HepG2 (cell line): Measurements from ENCODE around the gene SLF1. TPM values are rescaled to one million over a fixed set of nuclear protein-coding genes. Genes with fewer than 3 reads are reported as not detected.

Experiments used
- ATAC-seq: fragments of 200-7000 bp; cut with Tn5 transposase; 3 replicates; pipeline ENCODE4 v1.9.1; 2020; ENCODE audit warnings: mild to moderate bottlenecking, moderate library complexity
- BruUV-seq: library from RNA; stranded (reverse); fragments of 400-500 nt; replicated peaks from 2 replicates; lab custom pipeline; 2021; lab: Mats Ljungman, UMichigan
- CTCF ChIA-PET: fragments of 300-600 bp; formaldehyde crosslinking; extraction: SDS; loops from one replicate; lab custom pipeline; 2021; ENCODE audit warnings: low total read pairs, inconsistent platforms, low intra/inter-chr PET ratio; lab: Yijun Ruan, JAX
- POLR2A ChIA-PET: fragments of 350-600 bp; sonication (Branson Sonifier 250); formaldehyde crosslinking; loops from one replicate; lab custom pipeline; 2020; ENCODE audit warnings: antibody characterized with exemption, inconsistent platforms; lab: Yijun Ruan, JAX
- DNase-seq: peaks from one replicate; pipeline ENCODE4 v3.0.0-alpha.2; 2015; ENCODE audit warnings: low spot score
- FAIRE-seq: peaks from 3 replicates; lab custom pipeline; 2011; peaks lifted over from hg19 to GRCh38; lab: Jason Lieb, UNC
- H2AFZ ChIP-seq: one replicate; pipeline ENCODE4 v1.6.1; 2011; ENCODE audit warnings: low read length, inconsistent platforms
- H3K27ac ChIP-seq: fragments of 300-600 bp; 3 replicates; pipeline ENCODE4 v1.8.0; 2011; ENCODE audit warnings: mixed run types, mild to moderate bottlenecking, mixed read lengths, low read length, inconsistent platforms; ENCODE audit not compliant: insufficient read depth; ENCODE audit errors: extremely low read length
- H3K27me3 ChIP-seq, 2 experiments: fragments of 200-600 bp in 1 of 2; 2 replicates in 1 of 2; 3 replicates in 1 of 2; pipeline versions ENCODE4 v1.6.0 to v1.8.0; 2011; ENCODE audit warnings: low read length in 2 of 2, mild to moderate bottlenecking in 2 of 2, moderate library complexity in 2 of 2, inconsistent platforms in 1 of 2; ENCODE audit not compliant: insufficient read depth in 2 of 2, control insufficient read depth in 1 of 2
- H3K36me3 ChIP-seq, 2 experiments: fragments of 200-600 bp in 1 of 2; replicated peaks in 1 of 2; 2 replicates in 1 of 2; 3 replicates in 1 of 2; pipeline versions ENCODE4 v1.5.1 to v1.8.0; 2011; ENCODE audit warnings: low read length in 2 of 2, inconsistent platforms in 1 of 2; ENCODE audit not compliant: insufficient read depth in 2 of 2, control insufficient read depth in 1 of 2
- H3K4me1 ChIP-seq: 2 replicates; pipeline ENCODE4 v1.5.1; 2012; ENCODE audit warnings: low read length, inconsistent platforms; ENCODE audit not compliant: insufficient read depth
- H3K4me2 ChIP-seq: 2 replicates; pipeline ENCODE4 v1.6.0; 2011; ENCODE audit warnings: low read depth, low read length, inconsistent platforms
- H3K4me3 ChIP-seq, 3 experiments: fragments of 200-600 bp in 1 of 3; sonication (generic), shearing (Covaris generic) in 1 of 3; replicated peaks in 1 of 3; 2 replicates each; pipeline ENCODE4 v1.5.1; 2011 to 2016; ENCODE audit warnings: low read length in 3 of 3, inconsistent platforms in 2 of 3, low read depth in 2 of 3, mild to moderate bottlenecking in 2 of 3, control low read depth in 1 of 3, mixed read lengths in 1 of 3; ENCODE audit not compliant: insufficient read depth in 1 of 3
- H3K79me2 ChIP-seq: one replicate; pipeline ENCODE4 v1.6.1; 2011; ENCODE audit warnings: low read length, inconsistent platforms; ENCODE audit not compliant: insufficient read depth
- H3K9ac ChIP-seq: 2 replicates; pipeline ENCODE4 v1.6.0; 2011; ENCODE audit warnings: mild to moderate bottlenecking, low read depth, low read length, inconsistent platforms; ENCODE audit not compliant: insufficient read depth
- H3K9me3 ChIP-seq: 2 replicates; pipeline ENCODE4 v1.5.1; 2012; ENCODE audit warnings: mild to moderate bottlenecking, low read length
- H4K20me1 ChIP-seq: 2 replicates; pipeline ENCODE4 v1.6.0; 2011; ENCODE audit warnings: inconsistent platforms, mild to moderate bottlenecking, low read length, moderate library complexity; ENCODE audit not compliant: insufficient read depth
- ESRRA ChIP-seq: sonication (generic); formaldehyde crosslinking; IDR thresholded peaks from 2 replicates; pipeline ENCODE4 v1.5.1; 2020; ENCODE audit warnings: mild to moderate bottlenecking, low read depth, missing genetic modification reagents
- FIP1L1 ChIP-seq: fragments of 200-400 bp; formaldehyde crosslinking; IDR thresholded peaks from 2 replicates; pipeline ENCODE4 v1.6.1; 2018; ENCODE audit warnings: low read depth, mild to moderate bottlenecking, low read length, moderate library complexity, borderline replicate concordance; ENCODE audit not compliant: insufficient read depth
- HOXA7 ChIP-seq: sonication (generic); formaldehyde crosslinking; IDR thresholded peaks from 2 replicates; pipeline ENCODE4 v1.8.1; 2022; ENCODE audit warnings: mild to moderate bottlenecking, missing genetic modification reagents, moderate library complexity
- MZF1 ChIP-seq: sonication (generic); formaldehyde crosslinking; IDR thresholded peaks from 2 replicates; pipeline ENCODE4 v1.8.1; 2023; ENCODE audit warnings: mild to moderate bottlenecking, missing genetic modification reagents, borderline replicate concordance
- NKX3-1 ChIP-seq: sonication (generic); formaldehyde crosslinking; IDR thresholded peaks from 2 replicates; pipeline ENCODE4 v1.5.0; 2020; ENCODE audit warnings: missing genetic modification reagents
- SUZ12 ChIP-seq: fragments of 150-350 bp; IDR thresholded peaks from 2 replicates; pipeline ENCODE4 v1.6.1; 2014; ENCODE audit warnings: low read depth, low read length
- ZFP36 ChIP-seq: fragments of 150-350 bp; IDR thresholded peaks from 2 replicates; pipeline ENCODE4 v1.6.1; 2018; ENCODE audit warnings: borderline replicate concordance, low read length, low read depth; ENCODE audit not compliant: partially characterized antibody
- ZKSCAN5 ChIP-seq: sonication (generic); formaldehyde crosslinking; IDR thresholded peaks from 2 replicates; pipeline ENCODE4 v1.5.1; 2020; ENCODE audit warnings: mild to moderate bottlenecking, missing genetic modification reagents
- ZNF343 ChIP-seq: sonication (generic); formaldehyde crosslinking; IDR thresholded peaks from 2 replicates; pipeline ENCODE4 v1.4.0; 2020; ENCODE audit warnings: mild to moderate bottlenecking, missing genetic modification reagents
- ZNF510 ChIP-seq: sonication (generic); formaldehyde crosslinking; IDR thresholded peaks from 2 replicates; pipeline ENCODE4 v1.4.0; 2020; ENCODE audit warnings: low read depth, mild to moderate bottlenecking, missing genetic modification reagents
- ZNF615 ChIP-seq: sonication (generic); formaldehyde crosslinking; IDR thresholded peaks from 2 replicates; pipeline ENCODE4 v1.5.0; 2020; ENCODE audit warnings: mild to moderate bottlenecking, missing genetic modification reagents, borderline replicate concordance
- WGBS: methylation state at CpG from one replicate; pipeline ENCODE4 v1.1.6; 2017; ENCODE audit warnings: low lambda C conversion rate; 5-methylcytosine and 5-hydroxymethylcytosine counted together
- in situ Hi-C: cut with HindIII; loops from 2 replicates; pipeline ENCODE4 v1.10.0; 2017; ENCODE audit warnings: low pct_unique_long_range_greater_than_20kb; ENCODE audit not compliant: extremely low pct_ligation_motif_present
- intact Hi-C: fragments of 100-400 bp; cut with micrococcal nuclease; formaldehyde crosslinking; loops from one replicate; pipeline ENCODE4 v1.10.0; 2022; ENCODE audit not compliant: unreplicated experiment
- polyA plus RNA-seq, 8 experiments: library from polyadenylated mRNA; depleted of rRNA in 3 of 8; stranded (reverse) in 7 of 8; unstranded in 1 of 8; fragments of >200 nt; fragmentation: Illumina TruSeq in 4 of 8; extraction: Trizol in 4 of 8; gene quantifications; 2 replicates each; pipeline versions ENCODE4 v1.2.1 to v1.2.3, GENCODE V29; 2011 to 2016; ENCODE audit warnings: low read depth in 4 of 8, missing spikeins in 1 of 8, mixed read lengths in 1 of 8; ENCODE audit not compliant: insufficient read depth in 1 of 8
- total RNA-seq, 5 experiments: library from RNA; depleted of rRNA; stranded (reverse); fragments of >200 nt; fragmentation: Illumina TruSeq; extraction: Trizol; gene quantifications; 2 replicates each; pipeline ENCODE4 v1.2.3, GENCODE V29; 2016; ENCODE audit warnings: low read depth in 1 of 5
- TF ChIP-seq, protein P1 (sequence below): sonication (generic); formaldehyde crosslinking; conservative IDR thresholded peaks from 2 replicates; pipeline ENCODE4 v1.8.0; 2022; ENCODE audit warnings: mild to moderate bottlenecking, moderate library complexity, missing genetic modification reagents
- TF ChIP-seq, protein P2 (sequence below): sonication (generic); formaldehyde crosslinking; conservative IDR thresholded peaks from 2 replicates; pipeline ENCODE4 v1.5.0; 2020; ENCODE audit warnings: missing genetic modification reagents

The SLF1 gene
- total and polyA plus RNA-seq, 2 of the 13 experiments (the other 11 are each of a cell fraction or from before 2014, with no cell fraction given) = 2.1 to 9.1 TPM

DNA sequence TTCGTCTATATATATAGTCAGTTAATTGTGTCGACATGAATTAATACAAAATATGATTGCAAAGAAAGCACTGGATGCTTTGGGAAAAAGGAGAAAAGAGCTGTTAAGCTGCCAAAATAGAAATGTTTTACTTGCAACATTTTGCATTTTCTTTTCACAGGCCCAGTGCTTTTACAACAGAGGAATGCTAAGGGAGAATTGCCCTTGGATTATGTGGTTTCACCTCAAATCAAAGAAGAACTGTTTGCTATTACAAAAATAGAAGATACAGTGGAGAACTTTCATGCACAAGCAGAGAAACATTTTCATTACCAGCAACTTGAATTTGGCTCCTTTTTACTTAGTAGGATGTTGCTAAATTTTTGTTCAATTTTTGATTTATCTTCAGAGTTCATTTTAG, 76.2 kb downstream of the SLF1 start:
- POLR2A ChIA-PET = no interaction called here
- TF ChIP-seq ZNF615 (CRISPR knock-in tag) (no peak), NKX3-1 (CRISPR knock-in tag) (no peak), ZKSCAN5 (CRISPR knock-in tag) (no peak), ZNF343 (no peak), HOXA7 (CRISPR knock-in tag) (no peak), SUZ12 (no peak), ZNF510 (CRISPR knock-in tag) (no peak), FIP1L1 (no peak), ESRRA (no peak), MZF1 (no peak), ZFP36 (no peak)
- TF ChIP-seq, protein P1, sequence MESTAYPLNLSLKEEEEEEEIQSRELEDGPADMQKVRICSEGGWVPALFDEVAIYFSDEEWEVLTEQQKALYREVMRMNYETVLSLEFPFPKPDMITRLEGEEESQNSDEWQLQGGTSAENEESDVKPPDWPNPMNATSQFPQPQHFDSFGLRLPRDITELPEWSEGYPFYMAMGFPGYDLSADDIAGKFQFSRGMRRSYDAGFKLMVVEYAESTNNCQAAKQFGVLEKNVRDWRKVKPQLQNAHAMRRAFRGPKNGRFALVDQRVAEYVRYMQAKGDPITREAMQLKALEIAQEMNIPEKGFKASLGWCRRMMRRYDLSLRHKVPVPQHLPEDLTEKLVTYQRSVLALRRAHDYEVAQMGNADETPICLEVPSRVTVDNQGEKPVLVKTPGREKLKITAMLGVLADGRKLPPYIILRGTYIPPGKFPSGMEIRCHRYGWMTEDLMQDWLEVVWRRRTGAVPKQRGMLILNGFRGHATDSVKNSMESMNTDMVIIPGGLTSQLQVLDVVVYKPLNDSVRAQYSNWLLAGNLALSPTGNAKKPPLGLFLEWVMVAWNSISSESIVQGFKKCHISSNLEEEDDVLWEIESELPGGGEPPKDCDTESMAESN = no peak
- TF ChIP-seq, protein P2, sequence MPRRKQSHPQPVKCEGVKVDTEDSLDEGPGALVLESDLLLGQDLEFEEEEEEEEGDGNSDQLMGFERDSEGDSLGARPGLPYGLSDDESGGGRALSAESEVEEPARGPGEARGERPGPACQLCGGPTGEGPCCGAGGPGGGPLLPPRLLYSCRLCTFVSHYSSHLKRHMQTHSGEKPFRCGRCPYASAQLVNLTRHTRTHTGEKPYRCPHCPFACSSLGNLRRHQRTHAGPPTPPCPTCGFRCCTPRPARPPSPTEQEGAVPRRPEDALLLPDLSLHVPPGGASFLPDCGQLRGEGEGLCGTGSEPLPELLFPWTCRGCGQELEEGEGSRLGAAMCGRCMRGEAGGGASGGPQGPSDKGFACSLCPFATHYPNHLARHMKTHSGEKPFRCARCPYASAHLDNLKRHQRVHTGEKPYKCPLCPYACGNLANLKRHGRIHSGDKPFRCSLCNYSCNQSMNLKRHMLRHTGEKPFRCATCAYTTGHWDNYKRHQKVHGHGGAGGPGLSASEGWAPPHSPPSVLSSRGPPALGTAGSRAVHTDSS (CRISPR knock-in tag) = no peak

More for the DNA sequence above, 76.2 kb downstream of the SLF1 start:
- no peaks in the 10 kb centered on the region for H3K27me3 ChIP-seq
- no peak overlapping the region for H3K27ac ChIP-seq
- intact Hi-C loops = no loop called here
- no peak overlapping the region for H3K4me3 ChIP-seq
- in situ Hi-C loops = no loop called here
- no peak overlapping the region for H2AFZ ChIP-seq
- H4K20me1 ChIP-seq = no peaks in the 10 kb centered on the region
- no peak overlapping the region for H3K4me2 ChIP-seq
- no peak overlapping the region for H3K9ac ChIP-seq
- peaks cover 0 to 10% of the 10 kb centered on the region in 2 experiments; a peak in 3 of 5 replicates for H3K36me3 ChIP-seq
- no peak for FAIRE-seq
- no peaks in the 10 kb centered on the region for H3K9me3 ChIP-seq
- no peaks in the 10 kb centered on the region for H3K79me2 ChIP-seq
- ATAC-seq = no peak
- WGBS = 96% methylated on average over 2 of the region's 2 CpGs
- BruUV-seq = no TSS peak
- CTCF ChIA-PET = no interaction called here
- no peaks in the 10 kb centered on the region for H3K4me1 ChIP-seq
- DNase-seq = no peak
